Jurkat, Clone E6-1 (cell line): Measurements from ENCODE around the gene JOSD2. TPM values are rescaled to one million over a fixed set of nuclear protein-coding genes. Genes with fewer than 3 reads are reported as not detected.

Experiments
- DNase-seq: peaks from one replicate; pipeline ENCODE4 v3.0.0-alpha.2; 2011; ENCODE audit warnings: low read depth, low spot score
- H3K4me3 ChIP-seq: 2 replicates; pipeline ENCODE4 v1.5.1; 2011; ENCODE audit warnings: mild to moderate bottlenecking, low read length, control low read depth, moderate library complexity
- polyA plus RNA-seq: library from polyadenylated mRNA; unstranded; fragments of >200 nt; gene quantifications from one replicate; pipeline ENCODE4 v1.2.1, GENCODE V29; 2012; ENCODE audit warnings: missing spikeins; ENCODE audit not compliant: insufficient read length, insufficient read depth

Gene JOSD2, protein sequence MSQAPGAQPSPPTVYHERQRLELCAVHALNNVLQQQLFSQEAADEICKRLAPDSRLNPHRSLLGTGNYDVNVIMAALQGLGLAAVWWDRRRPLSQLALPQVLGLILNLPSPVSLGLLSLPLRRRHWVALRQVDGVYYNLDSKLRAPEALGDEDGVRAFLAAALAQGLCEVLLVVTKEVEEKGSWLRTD
- 33.1 TPM for polyA plus RNA-seq

DNA sequence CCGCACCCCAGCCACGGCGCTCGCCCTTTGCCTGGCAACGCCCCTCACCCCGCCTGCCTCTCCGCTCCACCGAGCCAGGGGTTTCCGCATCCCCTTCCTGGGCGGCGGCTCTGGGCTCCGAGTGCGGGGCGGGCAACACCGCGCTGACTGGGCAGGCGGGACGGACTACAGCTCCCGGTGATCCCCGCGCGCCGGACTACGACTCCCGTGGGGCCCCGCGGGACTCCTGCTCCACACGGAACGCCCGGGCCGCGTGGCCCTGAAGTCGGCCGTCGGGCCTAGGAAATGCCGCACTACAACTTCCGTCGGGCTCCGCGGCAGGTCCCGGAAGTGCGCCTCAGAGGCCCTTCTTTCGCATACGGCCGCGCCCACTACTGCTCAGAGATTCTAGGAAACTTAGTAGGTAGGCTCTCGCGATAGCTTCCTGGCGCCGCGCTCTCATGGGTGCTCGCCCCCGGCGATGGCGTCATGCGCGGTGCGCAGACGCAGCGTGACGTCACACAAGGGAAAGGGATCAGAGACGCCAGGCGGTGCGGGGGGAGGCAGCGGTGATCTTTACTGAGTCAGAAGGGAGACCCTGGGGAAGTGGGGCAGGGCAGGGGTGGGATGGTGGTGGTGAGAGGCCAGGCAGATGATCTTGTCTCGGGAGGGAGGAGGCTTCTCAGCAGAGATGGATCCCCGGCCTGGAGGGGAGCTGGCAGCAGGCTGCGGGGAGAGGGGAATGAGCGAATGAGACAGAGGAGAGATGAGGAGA, at the start of gene JOSD2:
TSS of gene JOSD2 (minus strand) at position 123 of the 754 bp plus-strand sequence. CDS start 760 bp downstream, outside the sequence.
- H3K4me3 ChIP-seq, result peak within 1 kb of the TSS; percentile 78
- peak; percentile 99 for DNase-seq

DNA sequence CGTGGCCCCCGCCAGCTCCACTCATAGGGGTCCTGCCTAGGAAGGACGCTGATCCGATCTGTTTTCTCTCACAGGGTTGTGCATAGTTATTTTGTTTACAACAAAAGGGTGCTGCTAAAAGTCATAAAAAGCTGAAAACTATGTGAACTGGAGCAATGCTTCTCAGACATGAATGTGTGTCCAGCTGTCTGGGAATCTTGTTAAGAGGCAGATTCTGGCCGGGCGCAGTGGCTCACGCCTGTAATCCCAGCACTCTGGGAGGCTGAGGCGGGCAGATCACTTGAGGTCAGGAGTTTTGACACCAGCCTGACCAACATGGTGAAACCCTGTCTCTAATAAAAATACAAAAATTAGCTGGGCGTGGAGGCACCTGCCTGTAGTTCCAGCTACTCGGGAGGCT, 48.6 kb upstream of the JOSD2 start:
- no peak overlapping the region for H3K4me3 ChIP-seq
- DNase-seq, result no peak

DNA sequence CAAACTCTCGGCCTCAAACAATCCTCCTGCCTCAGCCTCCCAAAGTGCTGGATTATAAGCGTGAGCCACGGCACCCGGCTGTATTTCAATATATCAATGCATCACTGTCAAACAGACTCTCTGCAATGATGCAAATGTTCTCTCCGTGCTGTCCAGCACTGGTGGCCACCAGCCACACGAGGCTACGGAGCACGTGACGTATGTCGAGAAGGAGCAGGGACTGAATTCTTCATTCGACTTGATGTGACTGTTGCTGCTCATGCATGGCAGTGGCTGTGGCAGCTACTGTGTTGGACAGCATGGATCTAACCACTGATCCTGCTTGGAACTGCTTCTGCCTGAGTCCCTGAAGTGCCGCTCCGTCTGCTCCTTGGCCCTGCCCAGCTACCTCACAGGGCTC, 47.5 kb upstream of the JOSD2 start:
- DNase-seq, result no peak
- H3K4me3 ChIP-seq, result no peak overlapping the region

DNA sequence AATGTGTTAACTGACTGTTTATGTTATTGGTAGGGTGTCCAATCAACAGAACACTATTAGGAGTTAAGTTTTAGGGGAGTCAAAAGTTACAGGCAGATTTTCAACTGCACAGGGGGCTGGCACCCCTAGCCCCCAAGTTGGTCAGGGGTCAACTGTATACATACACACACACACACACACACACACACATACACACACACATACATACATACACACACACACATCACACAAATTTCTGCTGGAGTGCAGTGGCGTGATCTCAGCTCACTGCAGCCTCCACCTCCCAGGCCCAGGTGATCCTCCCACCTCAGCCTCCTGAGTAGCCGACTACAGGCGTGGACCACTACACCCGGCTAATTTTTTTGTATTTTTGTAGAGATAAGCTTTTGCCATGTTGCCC, 47.0 kb upstream of the JOSD2 start:
- H3K4me3 ChIP-seq, result no peak overlapping the region
- no peak for DNase-seq

DNA sequence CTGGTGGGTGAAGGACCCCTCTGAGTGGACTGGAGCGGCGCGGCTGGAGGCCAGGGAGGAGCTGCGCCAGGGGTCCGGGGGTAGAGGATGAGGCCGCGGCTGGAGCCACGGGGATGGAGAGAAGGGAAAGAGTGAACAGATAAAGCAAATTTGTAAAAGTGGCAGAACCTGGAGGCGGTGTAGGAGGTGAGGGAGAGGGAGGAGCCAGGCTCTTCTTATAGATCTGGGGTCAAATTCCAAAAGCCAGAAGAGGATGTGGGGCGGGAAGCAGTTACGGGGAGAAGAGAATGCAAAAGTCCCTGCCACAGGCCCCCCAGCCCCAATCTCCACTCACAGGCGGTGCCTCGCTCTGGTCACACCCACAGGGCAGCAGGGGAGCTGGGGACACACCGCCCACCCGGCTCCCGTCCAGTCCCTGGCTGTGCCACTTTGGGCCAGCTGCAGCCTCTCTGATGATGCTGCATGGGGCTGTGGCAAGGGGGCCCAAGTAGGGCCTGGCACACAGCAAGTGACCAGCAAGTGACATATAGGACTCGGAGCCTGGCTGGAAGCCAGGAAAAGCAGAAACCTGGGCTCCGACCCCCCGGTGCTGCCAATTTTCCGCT, 46.1 kb upstream of the JOSD2 start:
- H3K4me3 ChIP-seq, result peak overlapping the region; percentile 66
- DNase-seq, result no peak

DNA sequence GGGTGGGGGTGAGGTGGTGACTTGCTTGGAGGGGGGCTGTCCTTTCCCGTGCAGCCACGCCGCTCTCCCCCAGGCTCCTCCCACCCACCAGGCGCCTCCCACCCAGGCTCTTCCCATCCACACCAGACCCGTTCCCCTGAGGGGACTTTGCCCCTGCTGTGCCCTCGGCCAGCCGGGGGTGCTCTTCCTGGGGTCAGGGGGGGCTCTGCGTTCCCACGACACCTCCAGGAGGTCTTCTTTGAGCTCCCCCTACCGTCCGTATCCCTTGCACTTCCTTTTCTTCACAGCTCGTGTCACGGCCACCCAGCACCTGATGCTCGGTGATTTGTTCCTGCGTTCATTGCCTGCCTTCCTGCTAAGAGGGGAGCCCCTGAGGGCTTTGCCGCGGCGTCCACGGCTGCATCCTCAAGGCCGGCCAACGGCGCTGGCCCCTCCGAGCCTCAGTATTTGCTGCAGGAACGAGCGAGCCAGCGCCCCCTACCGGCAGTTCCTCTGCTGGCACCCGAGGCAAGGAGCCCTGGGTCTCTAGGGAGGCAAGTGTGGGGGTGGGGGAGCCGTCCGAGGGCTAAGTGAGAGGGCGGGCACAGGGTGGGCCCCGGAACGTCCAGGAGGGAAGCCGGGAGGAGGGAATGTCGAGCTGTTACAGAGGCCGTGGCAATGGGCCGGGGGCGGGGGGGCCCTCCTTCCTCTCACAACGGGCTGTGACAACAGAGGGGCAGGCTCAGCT, 45.5 kb upstream of the JOSD2 start:
- peak overlapping the region; percentile 66 for H3K4me3 ChIP-seq
- DNase-seq, result peak; percentile 60

DNA sequence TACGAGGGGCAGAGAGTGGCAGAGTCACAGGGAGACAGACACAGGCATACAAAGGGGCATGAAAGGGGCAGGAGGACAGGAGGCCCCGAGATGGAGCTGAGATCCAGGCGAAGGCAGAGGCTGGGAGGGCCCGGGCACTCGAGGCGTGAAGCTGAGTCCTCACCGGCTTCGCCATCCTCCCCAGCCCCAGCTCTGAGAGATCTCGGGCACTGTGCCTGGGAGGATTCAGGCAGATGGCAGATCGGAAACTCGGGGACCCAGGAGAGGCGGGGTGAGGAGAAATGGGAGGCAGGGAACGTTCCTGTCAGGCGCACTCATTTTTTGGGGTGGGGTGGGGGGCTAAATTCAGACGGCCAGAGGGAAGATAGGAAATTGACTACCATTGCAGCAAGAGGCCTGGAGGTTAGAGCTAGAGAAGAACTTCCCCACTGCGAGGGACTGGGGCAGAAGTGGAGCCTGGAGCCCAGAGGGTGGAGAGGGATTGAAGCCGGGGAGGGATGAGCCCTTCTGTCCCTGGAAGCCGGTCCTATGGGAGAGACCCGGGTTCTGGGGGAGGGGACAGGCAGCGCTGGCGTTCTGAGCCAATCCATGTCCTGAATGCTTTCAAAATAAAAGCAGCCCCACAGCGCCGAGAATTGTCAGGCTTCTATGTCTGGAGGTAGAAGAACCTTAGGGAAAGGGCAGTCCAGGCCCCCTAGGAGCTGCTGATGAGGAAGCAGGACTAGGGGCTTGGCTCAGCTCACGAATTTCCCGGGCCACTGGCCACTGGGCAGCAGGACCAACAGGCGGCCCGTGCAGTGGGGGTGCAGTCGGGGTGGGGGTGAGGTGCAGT, 44.7 kb upstream of the JOSD2 start:
- DNase-seq, result no peak
- peak overlapping the region; percentile 66 for H3K4me3 ChIP-seq

DNA sequence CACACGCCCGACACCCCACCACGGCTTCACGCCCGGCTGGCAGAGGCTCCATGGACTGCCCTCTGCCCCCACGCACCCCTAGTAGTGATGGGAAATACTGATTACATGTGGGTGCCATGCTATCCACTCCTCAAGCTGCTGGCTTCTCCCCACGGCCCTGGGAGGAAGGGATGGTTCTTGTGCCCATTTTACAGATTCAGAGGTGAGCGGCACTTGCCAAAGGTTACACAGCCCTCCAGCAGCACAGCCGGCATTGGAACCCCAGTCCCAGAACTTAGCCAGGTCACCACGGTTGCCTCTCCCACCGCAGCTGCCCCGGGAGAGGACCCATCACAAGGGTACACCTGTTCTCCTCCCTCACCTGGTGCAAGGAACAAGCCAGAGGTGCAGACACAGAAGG, 44.0 kb upstream of the JOSD2 start:
- DNase-seq, result no peak
- no peak overlapping the region for H3K4me3 ChIP-seq

DNA sequence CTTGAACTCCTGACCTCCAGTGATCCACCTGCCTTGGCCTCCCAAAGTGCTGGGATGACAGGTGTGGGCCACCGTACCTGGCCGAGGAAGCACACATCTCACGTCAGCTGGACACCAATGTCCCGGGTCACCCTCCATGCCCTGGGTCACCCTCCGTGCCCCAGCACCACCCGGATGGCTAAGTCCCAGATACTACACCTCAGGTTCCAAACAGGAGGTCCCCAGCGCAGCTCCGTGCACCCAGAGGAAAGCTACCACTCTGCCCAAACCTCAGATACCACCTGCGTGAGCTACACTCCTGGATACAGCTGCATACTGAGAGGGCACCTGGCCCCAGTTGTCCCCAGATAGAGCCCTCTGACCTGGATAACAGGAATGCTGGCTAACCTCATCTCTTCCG, 43.2 kb upstream of the JOSD2 start:
- no peak for DNase-seq
- H3K4me3 ChIP-seq, result no peak overlapping the region

DNA sequence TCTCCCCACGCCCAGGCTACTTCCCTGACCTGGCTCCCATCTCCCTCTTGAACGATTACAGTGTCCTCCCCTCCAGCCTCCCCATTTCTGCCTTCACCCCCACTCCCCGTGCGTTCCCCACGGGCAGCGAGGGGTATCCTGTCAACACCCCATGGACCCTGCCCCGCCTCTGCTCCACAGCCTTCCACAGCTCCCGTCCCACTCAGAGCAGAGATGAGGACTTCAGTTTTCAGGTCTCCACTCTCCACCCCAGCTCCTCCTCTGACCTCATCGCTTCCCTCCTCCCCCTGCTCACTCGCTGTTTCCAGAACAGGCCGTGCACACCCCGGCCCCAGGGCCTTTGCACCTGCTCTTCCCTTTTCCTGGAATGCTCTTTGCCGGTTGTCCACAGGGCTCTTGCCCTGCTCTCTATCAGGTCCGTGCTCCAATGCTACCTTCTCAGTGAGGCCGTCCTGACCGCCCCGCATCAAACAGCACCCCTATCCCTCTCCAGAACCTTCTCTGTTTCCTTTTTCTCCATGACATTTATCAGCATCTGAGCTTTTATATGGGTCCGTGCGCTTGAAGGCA, 42.2 kb upstream of the JOSD2 start:
- no peak for DNase-seq
- H3K4me3 ChIP-seq, result no peak overlapping the region

DNA sequence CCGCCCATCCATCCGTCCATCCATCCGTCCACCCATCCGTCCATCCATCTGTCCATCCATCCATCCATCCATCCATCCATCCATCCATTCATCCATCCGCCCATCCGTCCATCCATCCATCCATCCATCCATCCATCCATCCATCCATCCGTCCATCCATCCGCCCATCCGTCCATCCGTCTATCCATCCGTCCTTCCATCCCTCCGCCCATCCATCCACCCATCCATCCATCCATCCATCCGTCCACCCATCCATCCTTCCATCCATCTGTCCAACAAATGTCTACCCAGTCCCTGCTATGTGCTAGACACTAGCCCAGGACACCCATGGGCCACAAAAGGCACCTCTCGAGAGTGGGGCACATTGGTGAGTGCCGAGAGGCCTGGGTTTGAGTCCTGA, 41.5 kb upstream of the JOSD2 start:
- no peak overlapping the region for H3K4me3 ChIP-seq
- DNase-seq, result no peak

DNA sequence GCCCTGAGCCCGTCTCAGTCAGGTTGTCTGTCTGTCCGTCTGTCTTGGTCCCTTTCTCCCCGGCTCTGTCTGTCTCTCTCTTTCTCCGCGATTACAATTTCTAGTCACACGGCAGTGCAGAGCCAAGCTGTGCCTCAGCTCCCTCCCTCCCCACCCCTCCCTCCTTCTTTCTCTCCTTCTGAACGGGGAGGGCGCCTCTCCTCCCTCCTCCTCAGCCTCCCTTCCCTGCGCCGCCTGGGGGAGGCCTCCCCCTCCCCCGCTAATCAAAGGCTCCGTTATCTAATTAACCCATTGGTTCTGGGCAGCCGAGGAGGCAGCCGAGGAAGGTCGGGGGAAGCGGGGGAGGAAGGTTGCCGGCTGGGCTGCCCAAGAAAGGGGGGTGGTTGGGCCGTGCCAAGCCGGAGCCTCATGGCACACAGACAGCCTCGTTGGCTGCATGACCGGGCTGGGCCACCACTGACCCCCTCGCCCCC, 40.8 kb upstream of the JOSD2 start:
- no peak overlapping the region for H3K4me3 ChIP-seq
- no peak for DNase-seq

DNA sequence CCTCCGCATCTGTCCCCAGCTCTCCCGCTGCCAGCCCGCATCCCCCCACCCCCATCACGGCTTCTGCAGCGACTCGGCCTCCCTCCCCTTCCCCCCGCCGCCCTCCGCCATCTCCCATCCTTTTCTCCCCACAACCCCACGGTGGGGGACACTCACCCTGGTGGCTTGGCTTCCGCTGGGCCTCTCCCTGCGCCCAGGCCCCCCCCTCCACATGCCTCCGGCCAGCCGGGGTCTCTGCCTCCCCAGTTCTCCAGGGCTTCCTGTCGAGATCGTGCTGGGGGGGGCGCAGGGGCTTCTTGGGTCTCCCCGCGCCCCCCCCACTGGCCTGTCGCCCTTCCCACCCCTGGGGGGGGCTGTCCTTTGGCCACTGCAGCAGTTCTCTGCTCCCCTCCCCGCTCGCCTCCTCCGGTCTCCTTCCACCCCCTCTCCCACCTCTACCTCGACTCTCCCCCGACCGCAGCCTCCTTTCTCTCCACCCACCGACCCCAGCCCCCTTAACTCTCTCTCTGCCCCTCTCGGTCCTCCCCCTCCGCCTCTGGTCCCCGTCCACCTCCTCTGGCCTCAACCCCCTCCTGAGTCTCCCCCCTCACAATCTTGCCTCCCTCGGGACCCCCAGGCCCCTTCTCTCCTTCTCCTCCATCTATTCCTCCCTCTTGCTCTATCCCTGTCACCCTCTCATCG, 40.2 kb upstream of the JOSD2 start:
- H3K4me3 ChIP-seq, result no peak overlapping the region
- DNase-seq, result no peak

DNA sequence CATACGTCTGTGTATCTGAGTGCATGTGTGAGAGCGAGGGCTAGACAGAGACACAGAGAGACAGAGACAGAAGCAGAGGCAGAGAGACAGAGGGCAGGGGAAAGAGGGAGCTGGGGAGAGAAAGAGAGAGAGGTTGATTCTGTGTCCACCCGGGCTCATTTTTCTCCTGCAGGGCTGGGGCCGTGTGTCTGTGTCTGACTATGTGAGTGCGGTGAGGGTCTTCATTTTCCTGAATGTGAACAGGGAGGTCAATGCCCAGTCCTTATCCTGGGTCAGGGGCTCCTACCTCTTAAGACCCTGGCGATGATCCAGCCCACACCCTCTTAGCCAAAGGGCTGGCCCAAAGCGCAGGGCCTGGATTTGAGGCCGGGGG, 39.6 kb upstream of the JOSD2 start:
- DNase-seq, result no peak
- H3K4me3 ChIP-seq, result no peak overlapping the region

DNA sequence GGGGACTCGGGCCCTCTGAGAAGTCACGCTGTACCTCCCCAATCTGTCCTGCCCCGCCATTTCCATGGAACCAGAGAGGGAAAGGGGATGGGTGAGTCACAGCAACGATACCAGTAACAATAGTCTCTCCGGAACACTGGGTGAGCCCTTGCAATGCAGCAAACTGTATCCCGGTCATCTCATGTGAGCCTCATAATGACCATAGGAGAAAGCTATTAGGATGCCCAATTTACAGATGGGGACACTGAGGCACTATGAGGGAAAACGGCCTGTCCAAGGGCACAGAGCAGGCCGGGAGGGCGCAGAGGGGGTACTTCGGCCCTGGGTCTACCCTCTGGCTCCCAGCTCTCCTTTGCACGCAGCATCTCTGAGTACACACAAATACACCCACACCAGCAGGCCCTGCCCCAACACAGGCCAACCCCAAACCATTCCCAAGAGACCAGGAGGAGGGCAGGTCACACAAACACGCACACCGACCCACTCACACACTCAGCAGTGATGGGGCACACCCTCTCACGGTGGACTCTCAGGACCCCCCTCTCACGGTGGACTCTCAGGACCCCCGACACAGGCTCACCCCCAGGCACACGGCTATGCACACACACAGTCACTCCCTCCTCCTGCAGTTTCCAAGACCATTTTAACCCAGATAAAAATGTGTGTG, 39.1 kb upstream of the JOSD2 start:
- no peak for DNase-seq

DNA sequence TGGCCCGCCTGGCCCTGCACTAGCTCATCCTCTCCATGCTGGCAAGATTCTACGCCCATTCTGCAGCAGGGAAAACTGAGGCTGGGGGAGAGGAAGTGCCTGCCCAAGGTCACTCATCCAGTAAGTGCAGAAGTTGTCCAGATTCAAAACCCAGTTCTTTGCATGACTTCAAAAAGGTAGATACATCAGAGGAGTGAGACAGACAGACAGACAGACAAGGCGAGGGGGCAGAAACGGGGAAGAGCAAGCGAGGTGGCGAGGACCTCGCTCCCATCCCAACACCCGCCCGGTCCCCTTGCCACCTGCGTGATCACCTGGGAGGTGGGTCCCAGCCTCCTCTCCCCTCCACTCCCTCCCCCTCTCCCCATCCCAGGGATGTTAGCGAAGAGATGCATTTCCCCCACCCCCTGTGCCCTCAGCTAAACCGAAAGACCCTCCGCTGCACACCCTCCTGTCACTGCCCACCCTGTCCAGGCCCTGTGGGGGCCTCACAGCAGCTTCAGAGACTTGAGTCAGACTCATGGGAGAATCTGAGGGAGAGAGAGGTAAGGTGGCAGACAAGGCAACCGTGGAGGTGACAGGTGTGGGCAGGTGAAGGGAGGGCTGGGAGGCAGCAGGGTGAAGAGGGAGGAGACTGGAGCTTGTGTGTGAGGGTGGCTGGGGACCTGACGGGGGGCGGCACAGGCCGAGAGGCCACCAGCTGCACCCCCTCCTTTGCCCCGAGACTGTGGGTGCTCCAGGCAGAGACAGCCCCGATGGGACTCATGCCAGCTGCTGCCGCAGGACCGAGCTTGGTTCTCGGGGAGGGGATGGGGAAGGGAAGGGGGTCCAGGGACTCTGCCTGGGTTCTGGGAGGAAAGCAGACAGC, 38.3 kb upstream of the JOSD2 start:
- no peak for DNase-seq
- H3K4me3 ChIP-seq, result no peak overlapping the region

More for the DNA sequence above, 39.1 kb upstream of the JOSD2 start:
- H3K4me3 ChIP-seq, result no peak overlapping the region
